Erythroblast (primary cell): Measurements from ENCODE around the gene CHRNA7.

Experiments
- GATA1 ChIP-seq: IDR thresholded peaks from 2 replicates; pipeline ENCODE4 v1.6.1; 2011; ENCODE audit warnings: low read depth, mild to moderate bottlenecking, control low read depth, low read length, moderate library complexity
- POLR2A ChIP-seq: IDR thresholded peaks from 2 replicates; pipeline ENCODE4 v1.6.1; 2011; ENCODE audit warnings: mild to moderate bottlenecking, low read length

DNA sequence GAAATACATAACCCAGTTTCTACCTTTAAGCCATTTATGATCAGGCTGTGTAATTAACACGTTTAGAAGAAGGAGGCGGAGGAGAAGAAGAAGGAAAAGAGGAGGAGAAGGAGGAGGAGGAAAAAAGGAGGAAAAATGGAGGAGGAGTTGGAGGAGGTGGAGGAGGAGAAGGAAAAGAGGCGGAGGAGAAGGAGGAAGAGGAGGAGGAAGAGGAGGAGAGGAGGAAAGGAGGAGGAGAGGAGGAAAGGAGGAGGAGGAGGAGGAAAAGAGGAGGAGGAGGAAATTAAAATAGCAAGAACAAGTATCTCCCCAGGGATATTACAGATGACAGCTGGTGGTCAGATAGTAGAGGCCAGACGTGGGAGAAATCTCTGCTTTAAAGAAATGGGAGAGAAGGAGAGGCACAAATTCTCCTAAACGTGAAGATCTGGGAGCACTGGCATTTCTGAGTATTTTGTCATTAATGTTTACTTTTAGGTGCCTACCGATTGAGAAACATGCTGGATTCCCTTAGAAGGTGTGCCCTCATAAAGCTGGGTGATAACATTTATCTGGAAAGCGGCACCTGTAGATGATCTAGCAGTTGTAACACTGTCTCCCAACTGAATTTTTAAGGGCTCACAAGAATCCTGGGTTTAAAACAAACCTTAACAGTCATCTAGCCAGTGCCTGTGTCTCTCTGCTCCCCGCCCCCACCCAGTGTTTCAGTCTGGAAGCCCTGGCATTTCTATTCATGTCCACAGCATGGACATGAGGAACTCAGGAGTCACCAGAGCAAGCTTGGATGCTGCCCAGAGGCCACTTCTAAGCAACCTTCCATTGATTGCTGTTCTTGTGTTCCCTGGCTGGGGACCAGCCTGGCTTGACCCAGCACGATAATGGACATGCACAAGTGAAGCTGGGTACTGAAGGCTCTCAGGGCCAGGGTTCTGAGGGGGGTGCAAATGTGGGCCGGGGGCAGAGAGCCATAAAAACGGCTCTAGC, 75.2 kb downstream of the CHRNA7 start:
- TF ChIP-seq POLR2A (no peak), GATA1 (no peak)
